Measurements from ENCODE around the gene ZSWIM3. TPM values are rescaled to one million over a fixed set of nuclear protein-coding genes. Genes with fewer than 3 reads are reported as not detected.
"Not testable (repeated sequence)": the region's sequence is repeated elsewhere in the genome, so short reads cannot be mapped to it uniquely, and the experiment has no call there.

Gene ZSWIM3
- polyA plus RNA-seq (ENCODE audit: insufficient read length in 4 of 4), result 1 to 10 TPM; 5.1 to 5.3 (median 5.2) TPM

- peak; percentile 100 for DNase-seq (ENCODE audit: low read depth in 4 of 4, low spot score in 3 of 4)
Measured at GRCh38 chr20:45857114-45857881, at the start of gene ZSWIM3, which contains the start of gene ACOT8. TSS of gene ZSWIM3 (plus strand) at chr20:45857614. CDS start at chr20:45857826, 212 bp downstream. TSS of gene ACOT8 (minus strand) at chr20:45857392. CDS start at chr20:45857315, 77 bp downstream.

- no peak for DNase-seq (ENCODE audit: low read depth in 4 of 4, low spot score in 3 of 4)
Measured at GRCh38 chr20:45810191-45810970, 47.0 kb upstream of the ZSWIM3 start.

DNA sequence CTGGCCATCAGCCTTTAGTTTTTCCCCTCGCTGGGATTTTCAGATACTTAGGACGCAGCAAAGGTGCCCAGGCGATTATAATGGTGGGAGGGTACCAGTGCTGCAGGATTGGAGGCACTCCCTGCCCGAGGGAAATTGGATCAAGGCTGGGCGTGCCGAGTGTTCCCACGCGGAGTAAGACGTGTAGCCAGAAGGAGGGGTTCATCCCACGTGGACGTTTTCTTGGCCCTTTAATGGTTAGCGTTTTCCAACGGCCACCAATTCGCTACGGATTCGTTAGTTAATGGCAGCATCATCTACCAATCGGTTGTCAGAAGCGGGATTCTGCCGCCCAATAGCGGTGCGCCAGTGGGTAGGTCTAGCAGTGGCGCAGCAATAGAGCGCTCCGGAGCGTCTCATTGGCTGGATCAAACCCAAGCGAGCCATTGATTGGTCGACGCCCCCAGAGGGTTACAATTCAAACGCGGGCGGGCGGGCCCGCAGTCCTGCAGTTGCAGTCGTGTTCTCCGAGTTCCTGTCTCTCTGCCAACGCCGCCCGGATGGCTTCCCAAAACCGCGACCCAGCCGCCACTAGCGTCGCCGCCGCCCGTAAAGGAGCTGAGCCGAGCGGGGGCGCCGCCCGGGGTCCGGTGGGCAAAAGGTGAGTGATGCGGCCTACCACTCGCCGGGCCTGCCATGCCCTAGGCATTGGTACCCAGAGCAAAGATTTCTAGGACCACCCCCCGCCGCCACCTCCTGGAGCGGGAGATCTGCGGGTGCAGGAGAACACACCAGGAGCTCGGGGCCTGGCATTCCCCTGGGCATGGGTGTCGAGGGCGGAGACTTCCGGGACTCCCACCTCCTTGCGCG, 45.0 kb upstream of the ZSWIM3 start, which contains the start of gene UBE2C:
Gene UBE2C, plus strand, starts transcription at position 488 of the 849 bp plus-strand sequence. Its CDS starts 52 bp downstream, at position 540.
- DNase-seq (ENCODE audit: low read depth in 4 of 4, low spot score in 3 of 4), result peak; percentile 95 to 99 (median 98)

- DNase-seq (ENCODE audit: low read depth in 4 of 4, low spot score in 3 of 4), result no peak
Measured at GRCh38 chr20:45813006-45813340, 44.4 kb upstream of the ZSWIM3 start.

DNA sequence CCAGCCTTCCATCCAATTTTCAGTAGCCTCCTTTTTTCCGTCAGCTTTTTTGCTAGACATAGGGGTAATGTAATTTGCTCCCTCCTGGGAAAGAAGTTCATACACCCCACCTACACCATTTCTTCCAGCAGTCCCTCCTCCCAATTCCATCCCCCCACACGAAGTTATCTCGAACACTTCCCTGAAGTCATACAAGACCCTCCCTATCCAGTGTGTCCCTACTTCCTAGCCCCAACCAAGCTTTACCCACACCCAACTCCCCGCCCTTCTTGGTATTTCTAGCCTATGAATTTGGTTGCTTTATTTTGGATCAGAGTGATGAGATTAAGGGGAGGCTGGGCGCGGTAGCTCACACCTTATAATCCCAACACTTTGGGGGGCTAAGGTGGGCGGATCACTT, 43.9 kb upstream of the ZSWIM3 start:
- DNase-seq (ENCODE audit: low read depth in 4 of 4, low spot score in 3 of 4), result no peak

DNA sequence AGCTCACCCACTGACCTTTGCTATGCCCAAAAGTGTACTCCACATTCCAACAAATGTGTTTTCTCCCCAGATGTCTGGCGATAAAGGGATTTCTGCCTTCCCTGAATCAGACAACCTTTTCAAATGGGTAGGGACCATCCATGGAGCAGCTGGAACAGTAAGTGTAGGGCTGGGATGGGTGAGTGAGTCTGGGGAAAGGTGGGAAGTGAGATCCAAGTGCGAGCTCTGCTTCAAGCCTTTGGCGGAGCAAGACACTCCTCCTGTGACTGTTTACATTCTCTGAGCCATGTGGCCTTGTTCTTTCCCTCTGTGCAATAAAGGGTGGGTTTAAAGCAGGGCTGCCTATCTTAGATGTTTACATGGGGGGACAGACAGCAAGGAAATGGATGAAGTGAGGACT, 43.1 kb upstream of the ZSWIM3 start:
- DNase-seq (ENCODE audit: low read depth in 4 of 4, low spot score in 3 of 4), result no peak

DNA sequence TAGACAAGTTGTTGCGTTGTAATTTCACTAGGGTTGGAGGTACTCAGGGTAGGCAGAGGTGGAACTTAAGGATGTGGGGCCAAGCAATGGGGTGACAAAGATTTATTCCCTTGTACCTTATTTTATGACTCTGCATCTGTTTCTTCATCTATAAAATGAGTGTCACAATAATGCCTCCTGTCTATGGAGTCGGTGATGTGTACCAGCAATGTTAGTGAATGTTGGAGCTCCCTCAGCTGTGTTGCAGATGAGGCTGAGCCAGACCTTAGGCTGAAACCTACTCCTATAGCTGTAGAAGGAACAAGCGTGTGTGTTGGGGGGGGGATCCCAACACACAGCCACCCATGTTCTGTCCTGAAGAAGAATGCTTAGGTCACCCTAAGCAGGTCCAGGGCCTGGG, 40.5 kb upstream of the ZSWIM3 start:
- DNase-seq (ENCODE audit: low read depth in 4 of 4, low spot score in 3 of 4), result no peak

GRCh38 chr20:45817376-45818194, 39.8 kb upstream of the ZSWIM3 start:
- no peak for DNase-seq (ENCODE audit: low read depth in 4 of 4, low spot score in 3 of 4)

DNA sequence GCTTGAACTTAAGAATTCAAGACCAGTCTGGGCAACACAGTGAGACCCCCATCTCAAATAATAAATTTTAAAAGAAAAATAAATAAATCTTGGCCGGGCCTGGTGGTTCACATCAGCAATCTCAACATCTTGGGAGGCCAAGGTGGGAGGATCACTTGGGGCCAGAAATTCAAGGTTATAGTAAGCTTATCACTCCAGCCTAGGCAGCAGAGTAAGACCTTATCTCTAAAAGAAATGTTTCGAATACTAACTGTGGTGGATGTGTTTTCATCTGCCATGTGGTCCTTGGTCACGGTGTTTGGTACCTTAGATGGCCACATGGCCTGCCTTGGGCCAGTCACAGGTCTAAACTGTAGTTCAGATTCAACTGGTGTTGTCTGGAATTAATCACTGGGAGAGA, 39.2 kb upstream of the ZSWIM3 start:
- DNase-seq (ENCODE audit: low read depth in 4 of 4, low spot score in 3 of 4), result no peak

GRCh38 chr20:45819466-45819865, 37.9 kb upstream of the ZSWIM3 start:
- no peak for DNase-seq (ENCODE audit: low read depth in 4 of 4, low spot score in 3 of 4)

- no peak for DNase-seq (ENCODE audit: low read depth in 4 of 4, low spot score in 3 of 4)
Measured at GRCh38 chr20:45821947-45822346, 35.5 kb upstream of the ZSWIM3 start.

DNA sequence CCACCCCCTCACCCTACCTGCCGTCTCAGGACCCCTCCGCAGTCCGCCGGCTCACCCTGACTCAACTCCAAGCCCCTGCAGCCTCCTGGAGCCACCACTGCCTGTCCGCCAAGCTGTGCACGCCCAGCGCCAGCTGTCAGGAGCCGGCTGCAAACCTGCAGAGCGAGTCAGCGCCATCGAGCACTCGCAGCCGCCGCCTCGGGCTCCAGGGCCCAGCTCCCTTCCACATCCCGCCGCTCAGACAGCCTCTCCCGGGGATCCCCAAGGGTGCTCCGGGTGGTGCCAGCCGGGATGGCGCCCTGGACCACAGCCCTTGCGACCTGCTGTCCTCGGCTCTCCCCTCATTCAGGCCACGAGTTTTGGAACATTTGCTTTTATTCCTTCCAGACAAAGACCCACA, 34.6 kb upstream of the ZSWIM3 start:
- DNase-seq (ENCODE audit: low read depth in 4 of 4, low spot score in 3 of 4), result no peak

DNA sequence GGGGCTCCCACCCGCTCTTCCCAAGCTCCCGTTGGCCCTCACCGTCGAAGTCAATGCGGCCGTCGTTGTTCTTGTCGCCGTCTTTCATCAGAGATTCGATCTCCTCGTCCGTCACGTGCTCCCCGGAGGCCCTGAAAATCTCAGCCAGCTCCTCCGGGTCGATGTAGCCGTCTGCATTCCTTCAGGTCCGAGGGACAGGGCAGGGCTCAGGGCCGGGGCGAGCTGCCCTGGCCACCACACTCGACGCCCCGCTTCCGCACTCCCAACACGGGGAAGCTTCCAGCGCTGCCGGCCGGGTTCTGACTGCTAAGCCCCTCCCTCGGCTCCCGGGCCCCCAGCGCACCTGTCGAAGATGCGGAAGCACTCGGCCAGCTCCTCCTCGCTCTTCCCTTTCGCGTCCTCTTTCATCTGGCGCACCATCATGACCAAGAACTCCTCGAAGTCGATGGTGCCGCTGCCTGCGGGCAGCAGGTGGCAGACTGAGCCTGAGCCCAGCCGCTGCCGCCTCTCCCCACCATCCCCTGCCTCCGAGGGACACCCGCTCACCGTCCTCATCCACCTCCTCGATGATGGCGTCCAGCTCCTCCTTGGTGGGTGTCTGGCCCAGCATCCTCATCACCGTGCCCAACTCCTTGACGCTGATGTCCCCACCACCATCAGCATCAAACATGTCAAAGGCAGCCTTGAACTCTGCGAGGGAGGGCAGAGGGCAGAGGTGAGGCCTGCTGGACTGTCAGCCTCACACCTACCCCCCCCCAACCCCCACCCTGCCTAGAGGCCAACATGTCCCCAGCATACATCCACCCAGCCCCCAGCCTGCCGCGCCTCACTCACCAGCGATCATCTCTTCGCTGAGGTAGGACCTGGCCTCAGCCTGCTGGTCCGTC, 33.2 kb upstream of the ZSWIM3 start:
- DNase-seq (ENCODE audit: low read depth in 4 of 4, low spot score in 3 of 4), result no peak

DNA sequence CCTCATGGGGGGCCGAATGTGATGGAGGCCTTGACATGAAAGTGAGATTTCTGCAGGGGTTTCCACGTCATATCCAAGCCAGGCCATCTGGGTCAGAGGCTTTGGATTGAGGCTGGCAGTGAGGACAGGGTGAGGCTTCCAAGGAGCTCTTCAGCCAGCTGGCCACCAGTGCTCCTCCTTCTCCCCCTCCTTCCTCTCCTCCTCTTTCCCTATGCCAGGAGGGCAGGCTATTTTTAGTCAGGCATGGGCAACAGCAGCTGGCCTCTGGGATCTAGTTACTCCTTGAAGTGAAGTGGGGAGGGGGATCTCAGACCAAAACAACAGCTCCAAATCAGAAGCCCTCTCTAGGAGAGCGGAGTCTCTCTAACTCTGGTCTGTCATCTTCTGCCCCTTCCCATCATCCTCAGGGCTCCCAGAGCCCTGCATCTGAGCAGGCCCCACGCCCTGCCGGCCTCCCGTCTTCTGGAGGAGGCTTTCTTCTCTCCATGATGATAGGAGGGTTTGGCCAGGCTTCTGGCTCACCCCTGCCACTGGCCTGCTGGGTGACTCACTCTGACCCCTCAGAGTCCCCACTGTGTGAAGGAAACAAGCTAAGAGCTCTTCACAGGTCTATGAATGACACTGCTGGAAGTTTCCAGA, 30.9 kb upstream of the ZSWIM3 start:
- no peak for DNase-seq (ENCODE audit: low read depth in 4 of 4, low spot score in 3 of 4)

- no peak for DNase-seq (ENCODE audit: low read depth in 4 of 4, low spot score in 3 of 4)
Measured at GRCh38 chr20:45827030-45827652, 30.3 kb upstream of the ZSWIM3 start, which contains the start of gene TNNC2. TSS of gene TNNC2 (minus strand) at chr20:45827312. CDS start at chr20:45827248, 64 bp downstream.

GRCh38 chr20:45827712-45828111, 29.7 kb upstream of the ZSWIM3 start:
- no peak for DNase-seq (ENCODE audit: low read depth in 4 of 4, low spot score in 3 of 4)

DNA sequence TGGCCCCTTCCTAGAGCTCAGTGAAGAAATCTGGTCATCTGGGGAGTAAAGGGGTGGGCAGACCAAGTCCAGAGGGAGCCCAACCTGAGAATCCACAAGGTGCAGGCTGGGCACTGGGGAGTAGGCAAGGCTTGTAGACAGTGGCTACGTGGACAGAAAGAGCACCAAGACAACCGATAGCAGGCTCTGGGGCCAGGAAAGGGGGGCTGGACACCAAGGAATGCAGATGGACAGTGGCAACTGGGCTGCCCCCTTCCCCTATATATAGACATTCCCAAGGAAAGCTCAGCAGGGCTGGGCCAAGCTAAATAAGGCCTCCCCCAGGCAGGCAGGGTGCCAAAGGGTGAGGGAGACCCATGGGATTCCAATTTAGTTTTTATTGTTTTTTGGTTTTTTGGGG, 28.8 kb upstream of the ZSWIM3 start:
- no peak for DNase-seq (ENCODE audit: low read depth in 4 of 4, low spot score in 3 of 4)

DNA sequence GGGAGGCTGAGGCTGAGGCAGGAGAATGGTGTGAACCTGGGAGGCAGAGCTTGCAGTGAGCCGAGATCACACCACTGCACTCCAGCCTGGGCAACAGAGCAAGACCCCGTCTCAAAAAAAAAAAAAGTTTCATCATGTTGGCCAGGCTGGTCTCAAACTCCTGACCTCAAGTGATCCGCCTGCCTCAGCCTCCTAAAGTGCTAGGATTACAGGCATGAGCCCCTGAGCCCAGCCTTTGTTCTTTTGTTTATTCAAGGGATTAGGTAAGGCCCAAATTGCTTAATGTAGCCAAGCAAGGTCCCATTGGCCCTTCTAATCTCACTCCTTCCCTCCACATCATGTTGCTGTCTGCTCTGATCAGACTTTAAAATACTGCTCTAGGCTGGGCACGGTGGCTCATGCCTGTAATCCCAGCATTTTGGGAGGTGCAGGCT, 27.7 kb upstream of the ZSWIM3 start:
- DNase-seq (ENCODE audit: low read depth in 4 of 4, low spot score in 3 of 4), result not testable (repeated sequence)
